Thyroid gland (tissue), 4 donors: ENCODE measurements around the gene LEMD3.
"Not testable (repeated sequence)": the region's sequence is repeated elsewhere in the genome, so short reads cannot be mapped to it uniquely, and the experiment has no call there.

ENCODE experiments used
- POLR2A ChIP-seq, 2 donors: fragments of 450-650 bp; IDR thresholded peaks; one replicate each; pipeline ENCODE4 v1.6.1; 2017; ENCODE audit warnings: antibody characterized with exemption in 2 of 2, mild to moderate bottlenecking in 2 of 2, moderate library complexity in 1 of 2
- TF ChIP-seq, protein P1 (sequence below), 6 experiments: fragments of 200-600 bp in 3 of 6; fragments of 450-650 bp in 3 of 6; sonication (generic) in 3 of 6; IDR thresholded peaks; one replicate each; pipeline ENCODE4 v1.5.1; 2016 to 2019; ENCODE audit warnings: antibody characterized with exemption in 6 of 6, mild to moderate bottlenecking in 2 of 6, inconsistent platforms in 1 of 6, moderate library complexity in 1 of 6

DNA sequence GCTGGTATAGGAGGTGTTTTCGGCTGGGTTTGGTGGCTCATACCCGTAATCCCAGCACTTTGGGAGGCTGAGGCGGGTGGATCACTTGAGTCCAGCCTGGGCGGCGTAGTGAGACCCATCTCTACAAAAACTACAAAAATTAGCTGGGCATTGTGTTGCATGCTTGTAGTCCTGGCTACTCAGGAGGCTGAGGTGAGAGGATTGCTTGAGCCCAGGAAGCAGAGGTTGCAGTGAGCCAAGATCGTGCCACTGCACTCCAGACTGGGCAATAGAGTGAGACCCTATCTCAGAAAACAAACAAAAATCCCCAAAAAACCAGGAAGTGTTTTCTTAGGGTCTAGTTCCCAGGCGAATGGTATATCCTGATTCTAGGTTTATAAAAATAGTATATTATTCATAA lies 116.1 kb downstream of the LEMD3 start:
- TF ChIP-seq, protein P1, sequence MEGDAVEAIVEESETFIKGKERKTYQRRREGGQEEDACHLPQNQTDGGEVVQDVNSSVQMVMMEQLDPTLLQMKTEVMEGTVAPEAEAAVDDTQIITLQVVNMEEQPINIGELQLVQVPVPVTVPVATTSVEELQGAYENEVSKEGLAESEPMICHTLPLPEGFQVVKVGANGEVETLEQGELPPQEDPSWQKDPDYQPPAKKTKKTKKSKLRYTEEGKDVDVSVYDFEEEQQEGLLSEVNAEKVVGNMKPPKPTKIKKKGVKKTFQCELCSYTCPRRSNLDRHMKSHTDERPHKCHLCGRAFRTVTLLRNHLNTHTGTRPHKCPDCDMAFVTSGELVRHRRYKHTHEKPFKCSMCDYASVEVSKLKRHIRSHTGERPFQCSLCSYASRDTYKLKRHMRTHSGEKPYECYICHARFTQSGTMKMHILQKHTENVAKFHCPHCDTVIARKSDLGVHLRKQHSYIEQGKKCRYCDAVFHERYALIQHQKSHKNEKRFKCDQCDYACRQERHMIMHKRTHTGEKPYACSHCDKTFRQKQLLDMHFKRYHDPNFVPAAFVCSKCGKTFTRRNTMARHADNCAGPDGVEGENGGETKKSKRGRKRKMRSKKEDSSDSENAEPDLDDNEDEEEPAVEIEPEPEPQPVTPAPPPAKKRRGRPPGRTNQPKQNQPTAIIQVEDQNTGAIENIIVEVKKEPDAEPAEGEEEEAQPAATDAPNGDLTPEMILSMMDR (IDR thresholded peaks at IDR 0.05): not testable (repeated sequence)
- TF ChIP-seq POLR2A (IDR thresholded peaks at IDR 0.05): not testable (repeated sequence)
